ENCODE data around the gene SERTAD3. TPM values are rescaled to one million over a fixed set of nuclear protein-coding genes. Genes with fewer than 3 reads are reported as not detected.
A peak's percentile ranks its signal among the peaks of the same experiment; 100 is the strongest.
"Not testable (repeated sequence)": the region's sequence is repeated elsewhere in the genome, so short reads cannot be mapped to it uniquely, and the experiment has no call there.

Gene SERTAD3
- total RNA-seq, 2 experiments from 2014 or later: 13.4 to 13.7 TPM

DNA sequence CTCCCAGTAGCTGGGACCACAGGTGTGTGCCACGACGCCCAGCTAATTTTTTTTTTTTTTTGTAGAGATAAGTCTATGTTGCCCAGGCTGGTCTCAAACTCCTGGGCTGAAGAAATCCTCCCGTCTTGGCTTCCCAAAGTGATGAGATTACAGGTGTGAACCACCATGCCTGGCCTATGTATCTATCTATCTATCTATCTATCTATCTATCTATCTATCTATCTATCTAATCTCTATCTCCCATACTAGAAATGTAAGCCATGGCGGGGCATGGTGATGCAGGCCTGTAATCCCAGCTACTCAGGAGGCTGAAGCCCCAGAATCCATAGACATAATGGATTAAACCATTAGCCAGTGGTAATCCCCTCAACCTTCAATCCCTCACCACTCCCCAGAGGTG is 6.5 kb upstream of the SERTAD3 start:
- ATAC-seq: no peak
- no peaks in the 10 kb centered on the region for H3K4me1 Mint-ChIP-seq

GRCh38 chr19:40449506-40449905 is 5.4 kb upstream of the SERTAD3 start:
- CTCF ChIA-PET: no interaction called here
- no peak for ATAC-seq
- DNase-seq: no peak
- Mint-ChIP-seq H3K4me3 (no peak overlapping the region), H3K27ac (no peak overlapping the region), H3K4me1 (peaks cover 6% of the 10 kb centered on the region), H3K9me3 (ENCODE audit: low read depth) (no peaks in the 10 kb centered on the region), H3K36me3 (no peaks in the 10 kb centered on the region), H3K27me3 (no peaks in the 10 kb centered on the region)

More for the DNA sequence above, 6.5 kb upstream of the SERTAD3 start:
- DNase-seq: no peak
- Mint-ChIP-seq H3K27ac (no peak overlapping the region), H3K4me3 (no peak overlapping the region), H3K36me3 (no peaks in the 10 kb centered on the region), H3K9me3 (ENCODE audit: low read depth) (no peaks in the 10 kb centered on the region), H3K27me3 (no peaks in the 10 kb centered on the region)
- CTCF ChIA-PET: interaction anchor here (0.6 to 1.0 kb wide), 3 partner anchors 14 to 145 kb away, joined by 3 to 5 read pairs (median 4); partner anchors contain the start of gene BLVRB

DNA sequence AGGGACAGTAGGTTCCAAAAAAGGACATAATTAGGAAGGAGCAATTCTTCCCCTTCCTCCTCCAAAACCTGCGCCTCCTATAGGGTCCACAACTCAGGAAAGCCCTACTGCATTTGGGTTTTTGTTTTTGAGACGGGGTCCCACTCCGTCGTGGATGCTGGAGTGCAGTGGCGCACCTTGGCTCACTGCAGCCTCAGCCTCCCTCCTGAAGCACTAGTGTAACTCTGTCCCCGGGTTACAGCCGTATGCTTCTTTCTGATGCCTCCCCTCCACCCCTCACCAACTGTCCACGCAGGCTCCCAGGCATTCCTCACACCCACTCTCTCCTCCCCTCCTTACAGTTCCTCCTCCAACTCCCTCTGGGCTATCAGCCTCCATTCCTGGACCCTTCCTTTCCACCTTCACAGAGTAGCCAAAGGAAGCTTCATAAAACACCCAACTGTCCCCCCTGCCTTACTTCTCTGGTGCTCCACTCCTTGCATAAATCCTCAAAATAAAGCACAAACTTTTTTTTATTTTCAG is 2.2 kb upstream of the SERTAD3 start:
- CTCF ChIA-PET: interaction anchor here (1.5 to 1.8 kb wide), 2 partner anchors 19 to 26 kb away, joined by 7 to 9 read pairs; partner anchors contain the start of gene BLVRB
- no peak overlapping the region for H3K4me3 Mint-ChIP-seq
- H3K27ac Mint-ChIP-seq: no peak overlapping the region

DNA sequence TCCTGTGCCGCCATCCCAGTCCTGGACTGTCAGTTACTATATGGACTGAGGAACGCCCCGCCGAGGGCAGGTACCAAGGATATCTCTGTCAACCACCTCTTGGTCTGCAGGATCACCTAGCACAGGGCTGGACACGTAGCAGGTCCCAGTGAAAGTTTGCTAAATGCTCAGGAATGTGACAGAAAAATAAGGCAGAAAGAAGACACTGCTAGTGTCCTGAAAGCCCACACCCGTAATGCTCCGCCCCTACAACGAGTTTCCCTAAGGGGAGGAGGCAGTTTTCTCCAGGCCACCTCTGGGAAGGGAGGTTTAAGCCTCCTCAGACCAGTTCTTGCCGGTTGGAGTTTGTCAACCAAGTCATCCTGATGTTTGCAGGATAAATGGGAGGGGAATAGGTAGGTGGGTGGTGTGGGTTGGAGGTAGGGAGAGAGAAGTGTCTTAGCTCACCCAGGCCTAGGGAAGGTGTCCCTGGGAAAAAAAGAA is 1.7 kb upstream of the SERTAD3 start:
- no peak for DNase-seq
- no peak for ATAC-seq
- Mint-ChIP-seq H3K27me3 (no peaks in the 10 kb centered on the region), H3K27ac (no peak overlapping the region), H3K9me3 (ENCODE audit: low read depth) (no peaks in the 10 kb centered on the region), H3K36me3 (peaks cover 5% of the 10 kb centered on the region), H3K4me1 (peaks cover 20% of the 10 kb centered on the region), H3K4me3 (no peak overlapping the region)
- CTCF ChIA-PET: interaction anchor here (1.2 to 1.5 kb wide), 2 partner anchors 25 kb away, joined by 4 to 7 read pairs; no protein-coding TSS in a partner anchor

More for the DNA sequence above, 2.2 kb upstream of the SERTAD3 start:
- H3K9me3 Mint-ChIP-seq (ENCODE audit: low read depth): no peaks in the 10 kb centered on the region
- DNase-seq (no peak), ATAC-seq (no peak)
- peaks cover under 1% of the 10 kb centered on the region for H3K36me3 Mint-ChIP-seq
- H3K27me3 Mint-ChIP-seq: no peaks in the 10 kb centered on the region
- H3K4me1 Mint-ChIP-seq: peaks cover 16% of the 10 kb centered on the region

DNA sequence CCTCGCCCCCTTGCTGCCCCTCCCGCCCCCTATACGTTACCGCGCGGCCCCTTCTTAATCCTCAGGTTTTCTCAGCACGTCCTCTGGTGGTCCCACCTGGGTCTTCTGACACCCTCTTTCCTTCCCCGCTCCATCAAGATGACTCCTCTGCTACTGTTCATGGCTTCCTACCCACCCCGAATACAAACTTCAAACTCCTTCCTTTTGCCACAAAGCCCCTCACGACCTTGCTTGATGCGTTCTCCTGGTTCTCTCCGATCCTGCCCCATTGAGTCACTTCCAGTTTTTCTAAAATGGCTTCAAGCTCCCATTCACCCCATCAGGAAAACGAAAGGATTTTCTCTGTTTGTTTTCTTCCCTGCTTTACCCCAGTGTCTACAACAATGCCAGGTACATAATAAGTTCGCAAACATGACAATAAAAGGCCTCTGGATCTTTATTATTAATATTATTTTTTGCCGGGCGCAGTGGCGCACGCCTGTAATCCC is 734 bp upstream of the SERTAD3 start:
- DNase-seq (no peak), ATAC-seq (no peak)
- H3K9me3 Mint-ChIP-seq (ENCODE audit: low read depth): no peaks in the 10 kb centered on the region
- no peaks in the 10 kb centered on the region for H3K27me3 Mint-ChIP-seq
- H3K27ac Mint-ChIP-seq: peak overlapping the region; percentile 97
- CTCF ChIA-PET: interaction anchor here (1.0 to 3.0 kb wide), 3 partner anchors 19 to 140 kb away, joined by 4 to 28 read pairs (median 4); partner anchors contain the start of gene BLVRB
- H3K36me3 Mint-ChIP-seq: peaks cover 7% of the 10 kb centered on the region
- H3K4me3 Mint-ChIP-seq: peak overlapping the region; percentile 95
- H3K4me1 Mint-ChIP-seq: peaks cover 20% of the 10 kb centered on the region

- H3K9me3 Mint-ChIP-seq (ENCODE audit: low read depth): no peaks in the 10 kb centered on the region
Observed at GRCh38 chr19:40443131-40443999, 770 bp downstream of the SERTAD3 start.

DNA sequence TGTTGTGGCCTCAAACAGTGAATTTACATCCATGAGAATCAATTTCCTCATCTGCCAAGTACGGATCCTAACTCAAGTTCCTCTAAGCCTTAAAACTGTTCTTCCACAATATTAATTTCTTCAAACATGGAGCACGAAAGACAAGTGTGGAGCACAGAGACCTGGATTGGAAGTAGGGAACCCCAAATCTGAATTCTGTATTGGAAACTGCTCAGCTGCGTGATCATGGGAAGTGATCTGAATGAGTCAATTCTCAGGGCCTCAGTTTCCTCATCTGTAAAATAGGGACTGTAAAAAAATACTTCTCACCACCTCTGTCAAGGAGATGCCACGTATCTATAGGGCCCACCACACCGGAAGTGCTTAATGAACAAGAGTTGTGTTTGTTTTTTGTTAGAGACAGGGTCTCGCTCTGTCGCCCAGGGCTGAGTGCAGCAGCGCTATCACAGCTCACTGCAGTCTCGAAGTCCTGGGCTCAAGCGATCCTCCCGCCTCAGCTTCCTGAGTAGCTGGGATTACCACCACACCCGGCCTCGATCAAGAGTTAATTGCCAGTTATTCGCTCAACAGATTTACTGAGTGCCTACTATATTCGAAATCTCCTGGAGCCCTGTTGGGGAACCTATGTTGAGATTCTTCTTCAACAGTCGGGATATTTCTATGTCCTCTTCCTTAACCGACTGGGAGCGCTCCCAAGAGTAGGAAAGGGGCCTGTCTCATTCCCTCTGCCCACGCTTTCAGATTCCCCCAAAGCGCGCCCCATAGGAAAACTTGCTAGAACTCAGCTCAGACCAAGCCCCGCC is 1.6 kb downstream of the SERTAD3 start:
- Mint-ChIP-seq H3K27ac (peak overlapping the region; percentile 97), H3K4me1 (peaks cover 22% of the 10 kb centered on the region), H3K36me3 (peaks cover 7% of the 10 kb centered on the region), H3K9me3 (ENCODE audit: low read depth) (no peaks in the 10 kb centered on the region), H3K27me3 (no peaks in the 10 kb centered on the region), H3K4me3 (peak overlapping the region; percentile 95)
- CTCF ChIA-PET: interaction anchor here (0.6 to 3.0 kb wide), 13 partner anchors 9 to 163 kb away, joined by 3 to 28 read pairs (median 5); partner anchors contain the start of genes BLVRB and SERTAD1
- ATAC-seq (no peak), DNase-seq (no peak)

More at GRCh38 chr19:40443131-40443999, 770 bp downstream of the SERTAD3 start:
- ATAC-seq: peak; percentile 82
- Mint-ChIP-seq H3K4me1 (peaks cover 22% of the 10 kb centered on the region), H3K27ac (peak overlapping the region; percentile 97), H3K27me3 (no peaks in the 10 kb centered on the region), H3K4me3 (peak overlapping the region; percentile 95), H3K36me3 (peaks cover 7% of the 10 kb centered on the region)
- peak; percentile 100 for DNase-seq
- CTCF ChIA-PET: interaction anchor here (1.0 to 3.0 kb wide), 12 partner anchors 10 to 162 kb away, joined by 3 to 28 read pairs (median 6); partner anchors contain the start of genes BLVRB and SERTAD1

- CTCF ChIA-PET: interaction anchor here (1.3 to 3.0 kb wide), 6 partner anchors 8 to 23 kb away, joined by 3 to 15 read pairs (median 5); partner anchors contain the start of gene SERTAD1
- Mint-ChIP-seq H3K4me3 (peak overlapping the region; percentile 95), H3K4me1 (peaks cover 22% of the 10 kb centered on the region), H3K36me3 (peaks cover 7% of the 10 kb centered on the region), H3K27me3 (no peaks in the 10 kb centered on the region), H3K27ac (peak overlapping the region; percentile 97), H3K9me3 (ENCODE audit: low read depth) (no peaks in the 10 kb centered on the region)
- ATAC-seq: no peak
- DNase-seq: no peak
Observed at GRCh38 chr19:40441719-40442253, 2.3 kb downstream of the SERTAD3 start.

GRCh38 chr19:40438284-40438683 is 5.9 kb downstream of the SERTAD3 start:
- Mint-ChIP-seq H3K9me3 (ENCODE audit: low read depth) (no peaks in the 10 kb centered on the region), H3K36me3 (peaks cover 7% of the 10 kb centered on the region), H3K4me1 (peaks cover 24% of the 10 kb centered on the region), H3K27me3 (no peaks in the 10 kb centered on the region), H3K4me3 (no peak overlapping the region), H3K27ac (no peak overlapping the region)
- DNase-seq (no peak), ATAC-seq (no peak)
- CTCF ChIA-PET: interaction anchor here (1.5 kb wide), 1 partner anchor 12 kb away, joined by 3 read pairs; the partner anchor contains the start of gene SERTAD1

- CTCF ChIA-PET: interaction anchor here (0.6 to 1.4 kb wide), 5 partner anchors 9 to 32 kb away, joined by 3 to 7 read pairs (median 3); partner anchors contain the start of gene BLVRB
- Mint-ChIP-seq H3K4me3 (peak overlapping the region; percentile 76), H3K36me3 (no peaks in the 10 kb centered on the region), H3K27me3 (no peaks in the 10 kb centered on the region), H3K4me1 (peaks cover 12% of the 10 kb centered on the region), H3K27ac (peak overlapping the region; percentile 87), H3K9me3 (ENCODE audit: low read depth) (no peaks in the 10 kb centered on the region)
- DNase-seq (peak; percentile 73), ATAC-seq (peak; percentile 97)
Observed at GRCh38 chr19:40433391-40434216, 10.5 kb downstream of the SERTAD3 start.

- H3K9me3 Mint-ChIP-seq (ENCODE audit: low read depth); H3K27me3 Mint-ChIP-seq: not testable (repeated sequence)
- CTCF ChIA-PET: interaction anchor here (0.6 to 1.4 kb wide), 6 partner anchors 8 to 32 kb away, joined by 3 to 7 read pairs (median 3); no protein-coding TSS in a partner anchor
Observed at GRCh38 chr19:40432760-40433159, 11.4 kb downstream of the SERTAD3 start.

More at GRCh38 chr19:40432760-40433159, 11.4 kb downstream of the SERTAD3 start:
- H3K27ac Mint-ChIP-seq, ATAC-seq, H3K36me3 Mint-ChIP-seq, DNase-seq: not testable (repeated sequence)
- Mint-ChIP-seq H3K4me3 (peak overlapping the region; percentile 76), H3K4me1 (peaks cover 12% of the 10 kb centered on the region)
